Activated CD4-positive, alpha-beta T cell treated with anti-CD3 and anti-CD28 coated beads, Interleukin-2, amount 10 ng/mL, durations not matched to agents 7 days and 5 days (primary cell): ENCODE results near the gene PCDHAC1. TPM values are rescaled to one million over a fixed set of nuclear protein-coding genes. Genes with fewer than 3 reads are reported as not detected.
"Not testable (repeated sequence)": the region's sequence is repeated elsewhere in the genome, so short reads cannot be mapped to it uniquely, and the experiment has no call there.

Experiments used
- CTCF ChIA-PET: fragments of 350-600 bp; sonication (Branson Sonifier 250); formaldehyde crosslinking; loops from one replicate; lab custom pipeline; 2021; ENCODE audit warnings: antibody characterized with exemption; lab: Charles Lee
- POLR2A ChIA-PET: fragments of 350-600 bp; sonication (Branson Sonifier 250); formaldehyde crosslinking; loops from one replicate; lab custom pipeline; 2021; ENCODE audit warnings: antibody characterized with exemption; lab: Charles Lee
- DNase-seq: peaks from one replicate; pipeline ENCODE4 v3.0.0-alpha.2; 2020
- H3K27ac Mint-ChIP-seq: one replicate; pipeline ENCODE4 v1.8.0; 2021; ENCODE audit warnings: mild to moderate bottlenecking, moderate library complexity, mixed read lengths
- H3K27me3 Mint-ChIP-seq: one replicate; pipeline ENCODE4 v1.8.0; 2021; ENCODE audit warnings: mixed read lengths
- H3K36me3 Mint-ChIP-seq: one replicate; pipeline ENCODE4 v1.8.0; 2021; ENCODE audit warnings: low read depth, mixed read lengths
- H3K4me1 Mint-ChIP-seq: one replicate; pipeline ENCODE4 v1.8.0; 2021; ENCODE audit warnings: mixed read lengths
- H3K4me3 Mint-ChIP-seq: one replicate; pipeline ENCODE4 v1.8.0; 2021; ENCODE audit warnings: mild to moderate bottlenecking, moderate library complexity, mixed read lengths
- H3K9me3 Mint-ChIP-seq: one replicate; pipeline ENCODE4 v1.8.0; 2021; ENCODE audit warnings: mixed read lengths
- total RNA-seq, 2 experiments: library from RNA; stranded (reverse); gene quantifications; one replicate each; pipeline ENCODE4 v1.2.3, GENCODE V29; 2021

PCDHAC1 gene, protein sequence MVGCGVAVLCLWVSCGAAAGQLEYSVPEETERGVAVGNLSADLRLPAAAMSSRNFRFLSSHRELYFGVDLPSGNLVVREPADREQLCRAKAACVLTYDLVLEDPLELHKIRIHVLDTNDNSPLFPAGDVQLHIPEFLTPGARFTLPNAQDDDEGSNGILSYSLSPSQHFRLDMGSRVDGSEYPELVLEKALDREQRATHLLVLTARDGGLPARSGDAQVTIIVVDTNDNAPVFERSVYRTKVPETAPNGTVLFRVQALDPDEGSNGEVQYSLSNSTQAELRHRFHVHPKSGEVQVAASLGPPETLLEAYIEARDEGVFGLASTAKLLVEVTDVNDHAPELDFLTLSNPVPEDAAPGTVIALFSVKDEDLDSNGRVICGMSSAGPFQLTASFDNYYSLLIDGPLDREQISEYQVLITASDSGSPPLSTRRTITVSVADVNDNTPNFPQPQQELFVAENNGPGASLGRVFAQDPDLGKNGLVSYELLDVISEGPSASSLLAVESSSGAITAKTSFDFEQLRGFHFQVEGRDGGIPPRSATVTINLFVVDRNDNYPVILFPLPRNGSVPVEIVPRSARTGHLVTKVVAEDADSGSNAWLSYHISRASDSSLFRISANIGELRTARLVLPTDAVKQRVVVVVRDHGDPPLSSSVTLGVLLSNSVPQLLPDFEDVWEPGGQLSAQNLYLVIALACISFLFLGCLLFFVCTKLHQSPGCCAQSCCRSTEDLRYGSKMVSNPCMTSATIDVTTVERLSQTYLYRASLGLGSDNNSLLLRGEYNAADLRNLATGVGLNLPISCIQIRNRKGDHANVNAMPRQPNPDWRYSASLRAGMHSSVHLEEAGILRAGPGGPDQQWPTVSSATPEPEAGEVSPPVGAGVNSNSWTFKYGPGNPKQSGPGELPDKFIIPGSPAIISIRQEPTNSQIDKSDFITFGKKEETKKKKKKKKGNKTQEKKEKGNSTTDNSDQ
- total RNA-seq = not detected

GRCh38 chr5:140925806-140926442, at the start of gene PCDHAC1:
Gene PCDHAC1, plus strand, starts transcription at chr5:140926299. Its CDS starts 594 bp downstream, at chr5:140926893.
- no peak for DNase-seq
- peaks cover 1% of the 10 kb centered on the region for H3K4me1 Mint-ChIP-seq
- peak within 1 kb of the TSS; percentile 34 for H3K4me3 Mint-ChIP-seq
- H3K27ac Mint-ChIP-seq = peak within 1 kb of the TSS; percentile 54
- H3K36me3 Mint-ChIP-seq = peaks cover 4% of the 10 kb centered on the region
- H3K27me3 Mint-ChIP-seq = peaks cover 34% of the 10 kb centered on the region
- ChIA-PET CTCF (no interaction called here), POLR2A (no interaction called here)
- peaks cover 3% of the 10 kb centered on the region for H3K9me3 Mint-ChIP-seq

GRCh38 chr5:140876541-140877261, 49.4 kb upstream of the PCDHAC1 start:
- DNase-seq, POLR2A ChIA-PET, H3K4me1 Mint-ChIP-seq, H3K27me3 Mint-ChIP-seq, H3K36me3 Mint-ChIP-seq, CTCF ChIA-PET: not testable (repeated sequence)
- H3K4me3 Mint-ChIP-seq = peak overlapping the region; percentile 25
- peak overlapping the region; percentile 54 for H3K27ac Mint-ChIP-seq
- H3K9me3 Mint-ChIP-seq = peaks cover 22% of the 10 kb centered on the region

DNA sequence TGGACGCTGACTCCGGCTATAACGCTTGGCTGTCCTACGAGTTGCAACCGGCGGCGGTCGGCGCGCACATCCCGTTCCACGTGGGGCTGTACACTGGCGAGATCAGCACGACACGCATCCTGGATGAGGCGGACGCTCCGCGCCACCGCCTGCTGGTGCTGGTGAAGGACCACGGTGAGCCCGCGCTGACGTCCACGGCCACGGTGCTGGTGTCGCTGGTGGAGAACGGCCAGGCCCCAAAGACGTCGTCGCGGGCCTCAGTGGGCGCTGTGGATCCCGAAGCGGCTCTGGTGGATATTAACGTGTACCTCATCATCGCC, 48.9 kb upstream of the PCDHAC1 start:
- Mint-ChIP-seq H3K36me3 (no peaks in the 10 kb centered on the region), H3K27ac (no peak overlapping the region), H3K9me3 (peaks cover 20% of the 10 kb centered on the region), H3K4me3 (no peak overlapping the region), H3K27me3 (peaks cover 6% of the 10 kb centered on the region), H3K4me1 (no peaks in the 10 kb centered on the region)
- POLR2A ChIA-PET = no interaction called here
- DNase-seq = no peak
- CTCF ChIA-PET = no interaction called here

- Mint-ChIP-seq H3K4me1 (no peaks in the 10 kb centered on the region), H3K36me3 (no peaks in the 10 kb centered on the region), H3K9me3 (peaks cover 14% of the 10 kb centered on the region), H3K27ac (no peak within 1 kb of the TSS), H3K27me3 (peaks cover 4% of the 10 kb centered on the region), H3K4me3 (peak within 1 kb of the TSS; percentile 28)
- CTCF ChIA-PET = no interaction called here
- no peak for DNase-seq
- POLR2A ChIA-PET = no interaction called here
Measured at GRCh38 chr5:140881889-140882590, 44.1 kb upstream of the PCDHAC1 start, which contains the start of gene PCDHA13. Gene PCDHA13, plus strand, starts transcription at chr5:140882124. Its CDS starts 145 bp downstream, at chr5:140882269.

DNA sequence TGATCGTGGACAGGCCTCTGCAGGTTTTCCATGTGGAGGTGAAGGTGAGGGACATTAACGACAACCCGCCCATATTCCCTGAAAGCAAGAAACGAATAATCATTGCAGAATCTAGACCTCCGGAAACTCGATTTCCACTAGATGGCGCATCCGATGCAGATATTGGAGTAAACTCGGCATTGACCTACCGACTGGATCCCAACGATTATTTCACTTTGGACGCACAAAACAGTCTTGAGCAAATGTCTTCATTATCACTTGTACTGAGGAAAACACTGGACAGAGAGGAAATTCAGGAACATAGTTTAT, 43.6 kb upstream of the PCDHAC1 start:
- Mint-ChIP-seq H3K27me3 (peaks cover 4% of the 10 kb centered on the region), H3K4me1 (no peaks in the 10 kb centered on the region), H3K9me3 (peaks cover 16% of the 10 kb centered on the region), H3K27ac (no peak overlapping the region), H3K36me3 (no peaks in the 10 kb centered on the region), H3K4me3 (peak overlapping the region; percentile 28)
- no peak for DNase-seq
- ChIA-PET POLR2A (no interaction called here), CTCF (no interaction called here)

- ChIA-PET CTCF (no interaction called here), POLR2A (no interaction called here)
- Mint-ChIP-seq H3K4me3 (no peak overlapping the region), H3K27ac (no peak overlapping the region), H3K4me1 (no peaks in the 10 kb centered on the region), H3K27me3 (peaks cover 4% of the 10 kb centered on the region), H3K36me3 (no peaks in the 10 kb centered on the region), H3K9me3 (peaks cover 16% of the 10 kb centered on the region)
- no peak for DNase-seq
Measured at GRCh38 chr5:140883373-140883772, 42.7 kb upstream of the PCDHAC1 start.

DNA sequence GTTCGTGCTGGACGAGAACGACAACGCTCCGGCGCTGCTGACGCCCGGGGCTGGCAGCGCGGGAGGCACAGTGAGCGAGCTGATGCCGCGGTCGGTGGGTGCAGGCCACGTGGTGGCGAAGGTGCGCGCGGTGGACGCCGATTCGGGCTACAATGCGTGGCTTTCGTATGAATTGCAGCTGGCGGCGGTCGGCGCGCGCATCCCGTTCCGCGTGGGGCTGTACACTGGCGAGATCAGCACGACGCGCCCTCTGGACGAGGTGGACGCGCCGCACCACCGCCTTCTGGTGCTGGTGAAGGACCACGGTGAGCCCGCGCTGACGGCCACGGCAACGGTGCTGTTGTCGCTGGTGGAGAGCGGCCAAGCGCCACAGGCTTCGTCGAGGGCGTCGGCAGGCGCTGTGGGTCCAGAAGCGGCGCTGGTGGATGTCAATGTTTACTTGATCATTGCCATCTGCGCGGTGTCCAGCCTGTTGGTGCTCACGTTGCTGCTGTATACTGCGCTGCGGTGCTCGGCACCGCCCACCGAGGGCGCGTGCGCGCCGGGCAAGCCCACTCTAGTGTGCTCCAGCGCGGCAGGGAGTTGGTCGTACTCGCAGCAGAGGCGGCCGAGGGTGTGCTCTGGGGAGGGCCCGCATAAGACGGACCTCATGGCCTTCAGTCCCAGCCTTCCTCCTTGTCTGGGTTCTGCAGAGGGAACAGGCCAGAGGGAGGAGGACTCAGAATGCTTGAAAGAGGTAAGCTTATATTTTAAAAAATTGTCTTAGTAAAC, 42.0 kb upstream of the PCDHAC1 start:
- H3K36me3 Mint-ChIP-seq = no peaks in the 10 kb centered on the region
- H3K27ac Mint-ChIP-seq = no peak overlapping the region

DNA sequence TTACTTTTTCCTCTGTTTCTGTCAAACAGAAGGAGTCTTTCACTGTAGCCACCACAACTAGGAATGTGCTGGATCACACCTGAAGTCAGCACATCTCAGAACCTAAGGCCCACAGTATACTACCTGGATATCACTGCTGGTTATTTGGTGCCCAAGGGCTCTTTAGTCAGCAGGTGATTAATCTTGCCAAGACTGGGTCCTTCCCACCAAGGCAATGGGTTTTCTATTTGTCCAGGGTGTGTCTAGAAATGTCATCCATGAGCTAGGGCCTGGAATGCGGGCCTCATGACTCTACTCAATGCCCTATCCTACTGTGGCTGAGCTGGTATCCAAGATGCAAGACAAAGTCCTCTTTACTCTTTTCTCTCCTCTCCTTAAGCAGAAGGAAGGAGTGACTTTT, 9.8 kb upstream of the PCDHAC1 start:
- no peaks in the 10 kb centered on the region for H3K36me3 Mint-ChIP-seq
- ChIA-PET CTCF (no interaction called here), POLR2A (no interaction called here)
- H3K4me3 Mint-ChIP-seq = no peak overlapping the region
- H3K4me1 Mint-ChIP-seq = no peaks in the 10 kb centered on the region
- no peak overlapping the region for H3K27ac Mint-ChIP-seq
- no peaks in the 10 kb centered on the region for H3K27me3 Mint-ChIP-seq
- H3K9me3 Mint-ChIP-seq = peaks cover 6% of the 10 kb centered on the region
- no peak for DNase-seq

More for the DNA sequence above, 42.0 kb upstream of the PCDHAC1 start:
- H3K27me3 Mint-ChIP-seq = peaks cover 4% of the 10 kb centered on the region
- CTCF ChIA-PET = interaction anchor here (0.7 kb wide), 1 partner anchor 516 kb away, joined by 3 read pairs; no protein-coding TSS in a partner anchor
- peaks cover 16% of the 10 kb centered on the region for H3K9me3 Mint-ChIP-seq
- DNase-seq = no peak
- H3K4me3 Mint-ChIP-seq = no peak overlapping the region
- H3K4me1 Mint-ChIP-seq = no peaks in the 10 kb centered on the region
- POLR2A ChIA-PET = no interaction called here

GRCh38 chr5:140923601-140924000, 2.5 kb upstream of the PCDHAC1 start:
- H3K27ac Mint-ChIP-seq = no peak overlapping the region
- H3K4me3 Mint-ChIP-seq = no peak overlapping the region
- peaks cover 4% of the 10 kb centered on the region for H3K36me3 Mint-ChIP-seq
- H3K4me1 Mint-ChIP-seq = peaks cover 1% of the 10 kb centered on the region
- H3K27me3 Mint-ChIP-seq = peaks cover 33% of the 10 kb centered on the region
- DNase-seq = no peak
- CTCF ChIA-PET = no interaction called here
- peaks cover 3% of the 10 kb centered on the region for H3K9me3 Mint-ChIP-seq
- POLR2A ChIA-PET = no interaction called here

DNA sequence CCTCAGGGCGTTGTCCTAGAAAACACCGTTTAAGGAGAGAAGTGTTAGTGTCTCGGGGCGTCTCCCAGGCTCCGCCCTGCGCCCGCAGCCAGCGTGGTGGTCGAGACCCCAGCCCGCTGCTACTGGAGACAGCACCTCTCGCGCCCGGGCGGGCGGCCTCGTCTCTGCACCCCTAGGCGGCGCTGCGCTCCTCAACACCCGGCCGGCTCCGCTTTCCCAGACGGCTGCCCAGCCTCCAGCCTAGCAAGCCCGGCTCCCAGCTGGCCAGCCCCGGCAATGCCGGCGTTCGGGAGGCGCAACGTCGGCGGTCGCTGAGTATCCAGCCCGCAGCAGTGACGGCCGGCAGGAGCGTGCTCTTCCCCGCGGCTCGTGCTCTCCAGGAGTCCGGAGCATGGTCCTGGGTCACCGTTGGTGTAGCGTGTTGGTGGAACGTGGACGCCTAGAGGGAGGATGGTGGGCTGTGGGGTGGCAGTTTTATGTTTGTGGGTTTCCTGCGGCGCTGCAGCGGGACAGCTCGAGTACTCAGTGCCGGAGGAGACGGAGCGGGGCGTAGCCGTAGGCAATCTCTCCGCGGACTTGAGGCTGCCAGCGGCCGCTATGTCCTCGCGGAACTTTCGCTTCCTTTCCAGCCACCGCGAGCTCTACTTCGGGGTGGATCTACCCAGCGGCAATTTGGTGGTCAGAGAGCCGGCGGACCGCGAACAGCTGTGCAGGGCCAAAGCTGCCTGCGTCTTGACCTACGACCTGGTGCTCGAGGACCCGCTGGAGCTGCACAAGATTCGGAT, 536 bp downstream of the PCDHAC1 start:
- POLR2A ChIA-PET = no interaction called here
- Mint-ChIP-seq H3K27me3 (peaks cover 34% of the 10 kb centered on the region), H3K4me3 (peak overlapping the region; percentile 34), H3K36me3 (peaks cover 4% of the 10 kb centered on the region), H3K9me3 (peaks cover 3% of the 10 kb centered on the region), H3K27ac (peak overlapping the region; percentile 13), H3K4me1 (peaks cover 1% of the 10 kb centered on the region)
- DNase-seq = no peak
- CTCF ChIA-PET = no interaction called here

- H3K9me3 Mint-ChIP-seq = peaks cover 3% of the 10 kb centered on the region
- peak overlapping the region; percentile 13 for H3K27ac Mint-ChIP-seq
- peak overlapping the region; percentile 34 for H3K4me3 Mint-ChIP-seq
- DNase-seq = no peak
- H3K27me3 Mint-ChIP-seq = peaks cover 34% of the 10 kb centered on the region
- peaks cover 1% of the 10 kb centered on the region for H3K4me1 Mint-ChIP-seq
- POLR2A ChIA-PET = no interaction called here
- CTCF ChIA-PET = no interaction called here
- H3K36me3 Mint-ChIP-seq = peaks cover 4% of the 10 kb centered on the region
Measured at GRCh38 chr5:140927228-140927573, 1.1 kb downstream of the PCDHAC1 start.
